HT-29 (cell line): ENCODE results near the gene NKAIN4. TPM values are rescaled to one million over a fixed set of nuclear protein-coding genes. Genes with fewer than 3 reads are reported as not detected.

Experiments
- DNase-seq: peaks from one replicate; pipeline ENCODE4 v3.0.0-alpha.2; 2015; ENCODE audit warnings: low spot score
- total RNA-seq: library from RNA; depleted of rRNA; stranded (reverse); fragments of >200 nt; shearing (Covaris generic); gene quantifications from 2 replicates; pipeline ENCODE4 v1.2.3, GENCODE V29; 2014

Gene NKAIN4
- total RNA-seq, 1 experiment from 2014 or later, result not detected

DNA sequence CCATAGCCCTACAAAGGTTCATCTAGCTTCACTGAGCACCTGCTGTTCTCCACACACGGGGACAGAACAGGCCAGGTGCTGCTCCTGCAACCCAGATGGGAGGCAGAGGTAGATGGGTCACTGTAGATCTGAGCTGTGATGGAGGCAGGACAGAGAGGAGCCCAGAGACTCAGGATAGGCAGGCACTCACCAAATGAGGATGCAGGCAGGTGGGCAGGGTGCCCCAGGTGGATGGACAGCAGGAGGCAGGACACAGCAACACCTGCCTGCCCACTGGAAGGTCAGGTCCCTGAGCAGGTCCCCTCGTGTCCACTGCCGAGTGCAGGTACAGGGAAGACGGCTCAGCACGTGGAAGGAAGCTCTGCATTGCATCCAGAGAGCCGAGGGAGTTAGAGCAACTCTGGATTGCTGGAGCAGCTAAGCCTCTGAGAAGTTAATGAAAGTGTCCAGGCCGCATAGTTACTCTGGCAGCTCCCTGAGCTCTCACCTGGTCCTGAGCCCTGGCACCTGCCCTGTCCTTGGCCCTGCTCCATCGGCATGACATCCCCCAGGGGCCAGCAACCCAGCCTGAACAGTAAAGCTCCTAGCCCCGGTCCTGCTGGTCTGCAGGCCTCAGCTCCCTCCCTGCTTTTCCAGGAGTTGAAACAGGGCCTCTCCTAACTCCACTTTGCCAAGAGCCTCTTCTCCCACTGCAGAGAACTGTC is 33.4 kb downstream of the NKAIN4 start:
- no peak for DNase-seq

DNA sequence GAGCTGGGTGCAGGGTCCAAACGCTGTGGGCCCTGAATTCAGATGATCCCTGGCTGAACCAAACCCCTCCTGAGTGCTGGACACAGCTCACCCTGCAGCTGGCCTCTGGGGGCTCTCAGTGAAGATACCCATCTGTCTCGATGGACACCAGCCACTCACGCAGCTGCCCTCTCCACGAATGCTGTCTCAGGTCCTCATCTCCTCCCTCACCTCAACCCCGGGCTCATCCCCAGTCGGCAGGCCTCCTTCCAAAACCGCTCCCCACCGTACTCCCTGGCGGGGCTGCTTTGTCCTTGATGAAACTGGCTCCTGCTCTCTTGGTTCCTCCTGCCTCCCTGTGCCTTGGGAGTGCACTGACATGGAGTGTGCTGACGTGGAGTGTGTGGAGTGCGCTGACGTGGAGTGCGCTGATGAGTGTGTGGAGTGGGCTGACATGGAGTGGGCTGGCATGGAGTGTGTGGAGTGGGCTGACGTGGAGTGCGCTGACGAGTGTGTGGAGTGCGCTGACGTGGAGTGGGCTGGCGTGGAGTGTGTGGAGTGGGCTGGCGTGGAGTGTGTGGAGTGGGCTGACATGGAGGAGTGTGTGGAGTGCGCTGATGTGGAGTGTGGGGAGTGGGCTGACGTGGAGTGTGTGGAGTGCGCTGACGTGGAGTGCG is 34.3 kb downstream of the NKAIN4 start:
- no peak for DNase-seq

DNA sequence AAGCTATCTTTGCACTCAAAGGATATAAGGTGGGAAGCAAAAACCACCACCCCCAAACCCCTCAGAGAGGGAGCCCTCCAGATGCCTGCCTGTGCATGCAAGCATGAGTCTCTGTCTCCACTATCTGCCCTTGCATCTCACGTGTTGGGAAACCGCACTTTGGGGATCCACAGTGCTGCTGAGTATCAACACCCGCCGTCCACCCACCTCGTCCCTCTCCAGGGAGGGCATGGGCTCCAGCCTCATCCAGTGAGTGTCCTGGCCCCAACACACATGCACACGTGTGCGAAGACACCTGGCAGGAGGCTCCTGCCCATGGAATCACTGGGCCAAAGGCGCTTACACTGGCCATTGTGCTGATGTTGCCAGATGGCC is 34.8 kb downstream of the NKAIN4 start:
- DNase-seq, result no peak

DNA sequence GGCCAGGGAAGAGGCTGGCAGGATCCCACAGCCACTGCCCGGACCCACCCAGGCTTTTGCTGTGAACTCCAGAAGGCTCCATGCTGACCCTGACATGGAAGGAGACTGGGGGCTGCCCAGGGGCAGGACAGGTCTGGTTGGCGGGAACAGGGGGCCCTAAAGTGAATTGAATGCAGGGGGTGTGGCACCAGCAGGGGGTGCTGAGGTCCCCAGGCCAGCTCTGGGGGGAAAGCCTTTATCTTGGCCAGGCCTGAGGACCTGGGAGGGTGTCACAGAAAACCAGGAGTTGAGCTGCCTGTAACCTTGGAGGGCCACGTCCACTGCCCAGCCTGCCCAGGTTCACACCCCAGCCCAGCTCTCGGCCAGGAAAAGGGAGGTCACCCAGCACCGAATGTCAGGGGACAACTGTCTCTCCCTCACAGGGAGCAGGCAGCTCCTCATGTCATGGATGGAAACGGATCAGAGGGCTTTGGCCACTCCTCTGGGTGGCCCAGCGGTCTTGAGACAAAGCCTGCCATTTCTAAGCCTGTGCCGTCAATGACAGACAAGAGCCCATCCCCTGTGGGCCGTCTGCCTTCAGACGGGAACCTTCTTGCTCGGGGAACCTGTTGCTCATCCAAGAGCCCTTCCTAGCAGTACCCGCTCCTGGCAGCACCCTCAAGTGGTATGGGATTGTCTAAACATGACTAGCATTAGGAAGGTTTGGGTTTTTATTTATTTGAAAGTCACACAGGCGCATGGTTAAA is 35.4 kb downstream of the NKAIN4 start:
- DNase-seq, result no peak

DNA sequence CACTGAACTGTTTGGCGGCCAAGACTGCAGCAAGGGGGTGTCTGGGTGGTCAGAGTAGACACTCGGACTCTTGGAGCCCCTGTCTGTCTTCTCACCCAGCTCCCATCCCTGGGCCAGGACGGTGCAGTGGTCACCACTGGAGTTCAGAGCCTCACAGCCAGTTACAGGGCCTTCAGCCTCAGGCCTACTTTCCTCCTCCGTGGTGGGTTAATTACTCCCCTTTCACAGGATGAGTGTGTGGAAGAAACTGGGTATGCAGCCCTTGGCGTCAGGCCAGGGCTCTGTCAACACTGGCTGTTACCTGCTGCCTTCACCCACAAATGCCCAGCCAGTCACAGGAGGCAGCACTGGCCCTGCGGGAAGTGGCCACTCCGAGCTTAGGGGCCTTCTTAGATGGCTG is 36.6 kb downstream of the NKAIN4 start:
- no peak for DNase-seq

DNA sequence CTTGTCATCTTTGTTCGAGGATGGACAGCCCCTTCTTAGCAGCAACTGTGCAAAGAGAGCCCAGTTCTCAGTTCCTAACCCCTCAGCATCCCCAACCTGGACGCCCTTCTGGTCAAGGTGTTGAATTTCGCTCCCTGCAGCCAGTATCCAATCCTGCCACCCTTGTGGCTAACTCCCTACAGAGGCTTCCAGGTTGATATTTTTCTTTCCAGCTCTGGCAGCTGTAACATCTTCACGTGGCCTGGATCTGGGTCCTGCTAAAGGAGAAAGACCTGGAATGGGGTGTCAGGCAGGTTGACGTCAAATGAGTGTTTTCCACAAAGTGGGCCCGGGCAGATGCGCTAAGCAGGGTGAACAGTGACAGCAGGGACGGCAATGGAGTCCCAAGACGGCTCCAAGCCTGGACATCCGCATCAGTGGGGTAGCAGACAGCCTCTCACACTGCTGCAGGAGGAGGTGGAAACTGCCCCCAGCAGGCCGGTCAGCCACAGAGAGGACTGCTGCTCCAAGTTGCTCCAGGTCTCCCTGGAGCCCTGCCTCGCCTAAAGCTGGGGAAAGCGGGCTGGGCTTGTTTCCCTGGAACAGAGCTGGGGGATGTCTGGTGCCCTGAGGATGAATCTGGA is 37.3 kb downstream of the NKAIN4 start:
- DNase-seq, result peak; percentile 49

- DNase-seq, result peak; percentile 99
Observed at GRCh38 chr20:63216041-63216848, 38.0 kb downstream of the NKAIN4 start, which contains the start of gene YTHDF1. YTHDF1 (minus strand) TSS chr20:63216131; CDS start chr20:63215892, 239 bp downstream.

DNA sequence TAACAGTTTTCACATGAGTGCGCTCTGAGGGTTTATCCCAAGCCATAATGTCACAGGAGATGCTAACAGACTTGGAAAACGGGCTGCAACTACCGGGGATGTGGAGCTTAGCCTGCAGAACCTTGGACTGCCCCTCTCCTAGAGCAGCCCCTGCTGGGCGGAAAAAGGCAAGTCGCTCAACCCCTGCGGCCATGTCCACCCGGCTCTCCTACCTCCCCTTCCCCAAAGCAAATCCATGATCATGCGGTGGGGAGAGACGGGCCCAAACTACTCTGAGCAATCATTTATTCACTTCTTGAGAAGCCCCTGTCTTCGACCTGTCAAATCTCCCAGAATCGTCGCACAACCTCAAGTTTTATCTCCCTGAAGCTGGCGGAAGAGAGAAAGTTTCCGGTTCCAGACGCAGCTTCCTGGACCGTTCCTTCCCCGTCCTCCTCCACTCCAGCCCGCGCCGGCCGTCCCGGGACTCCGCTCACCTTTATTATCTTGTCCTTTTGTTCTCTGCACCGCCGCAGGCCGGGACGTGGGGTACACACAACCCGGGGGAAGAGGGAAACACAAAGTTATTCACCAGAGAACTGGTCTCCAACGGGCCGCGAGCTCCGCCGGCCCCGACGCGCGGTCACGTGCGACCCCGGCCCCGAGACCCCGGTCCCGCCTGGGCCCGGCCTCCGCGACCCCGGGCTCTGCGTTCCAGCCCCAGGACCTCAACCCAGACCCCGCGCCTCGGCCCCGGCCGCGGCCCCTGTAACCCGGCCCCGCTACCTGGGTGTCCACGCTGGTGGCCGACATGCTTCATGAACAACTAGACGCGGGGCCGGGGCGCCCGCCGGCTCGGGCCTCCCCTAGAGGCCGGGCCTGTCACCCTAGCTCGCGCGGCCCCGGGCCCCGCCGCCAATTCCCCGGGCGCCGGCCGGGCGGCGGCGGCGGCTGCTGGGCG is 38.9 kb downstream of the NKAIN4 start:
- DNase-seq, result peak; percentile 76

DNA sequence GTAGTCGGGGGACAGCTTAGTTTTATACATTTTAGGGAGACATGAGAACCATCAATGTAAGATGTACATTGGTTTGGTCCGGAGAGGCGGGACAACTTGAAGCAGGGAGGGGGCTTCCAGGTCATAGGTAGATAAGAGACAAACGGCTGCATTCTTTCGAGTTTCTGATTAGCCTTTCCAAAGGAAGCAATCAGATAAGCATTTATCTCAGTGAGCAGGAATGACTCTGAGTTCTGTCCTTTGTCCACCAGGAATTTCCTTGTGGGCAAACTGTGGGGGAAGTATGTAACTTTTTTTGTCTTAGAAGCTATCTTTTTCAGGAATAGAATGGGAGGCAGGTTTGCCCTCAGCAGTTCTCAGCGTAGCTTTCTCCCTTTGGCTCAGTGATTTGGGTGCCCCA is 39.7 kb downstream of the NKAIN4 start:
- no peak for DNase-seq

GRCh38 chr20:63212792-63213191 is 41.5 kb downstream of the NKAIN4 start:
- no peak for DNase-seq

GRCh38 chr20:63212393-63212730 is 41.9 kb downstream of the NKAIN4 start:
- DNase-seq, result no peak

GRCh38 chr20:63210011-63210605 is 44.2 kb downstream of the NKAIN4 start:
- DNase-seq, result no peak

- no peak for DNase-seq
Observed at GRCh38 chr20:63208346-63208909, 45.8 kb downstream of the NKAIN4 start.

DNA sequence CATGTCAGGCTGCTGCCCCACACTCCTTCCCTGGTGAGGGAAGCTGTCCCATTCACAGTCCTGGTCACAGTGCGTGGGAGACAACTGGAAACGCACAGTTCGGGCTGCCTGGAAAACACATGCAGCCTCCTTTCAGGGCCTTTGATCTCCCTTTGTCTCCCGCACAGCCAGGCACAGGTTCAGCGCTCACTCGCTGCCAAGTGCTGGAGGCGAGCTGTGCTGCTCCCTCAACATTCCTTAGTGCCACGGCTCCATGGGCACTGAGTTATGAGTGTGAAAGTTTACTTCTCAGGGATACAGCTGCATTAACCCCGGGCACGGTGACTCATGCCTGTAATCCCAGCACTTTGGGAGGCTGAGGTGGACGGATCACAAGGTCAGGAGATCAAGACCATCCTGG is 47.4 kb downstream of the NKAIN4 start:
- DNase-seq, result peak; percentile 63

- no peak for DNase-seq
Observed at GRCh38 chr20:63205896-63206295, 48.4 kb downstream of the NKAIN4 start.

GRCh38 chr20:63204362-63204761 is 49.9 kb downstream of the NKAIN4 start:
- DNase-seq, result no peak

DNA sequence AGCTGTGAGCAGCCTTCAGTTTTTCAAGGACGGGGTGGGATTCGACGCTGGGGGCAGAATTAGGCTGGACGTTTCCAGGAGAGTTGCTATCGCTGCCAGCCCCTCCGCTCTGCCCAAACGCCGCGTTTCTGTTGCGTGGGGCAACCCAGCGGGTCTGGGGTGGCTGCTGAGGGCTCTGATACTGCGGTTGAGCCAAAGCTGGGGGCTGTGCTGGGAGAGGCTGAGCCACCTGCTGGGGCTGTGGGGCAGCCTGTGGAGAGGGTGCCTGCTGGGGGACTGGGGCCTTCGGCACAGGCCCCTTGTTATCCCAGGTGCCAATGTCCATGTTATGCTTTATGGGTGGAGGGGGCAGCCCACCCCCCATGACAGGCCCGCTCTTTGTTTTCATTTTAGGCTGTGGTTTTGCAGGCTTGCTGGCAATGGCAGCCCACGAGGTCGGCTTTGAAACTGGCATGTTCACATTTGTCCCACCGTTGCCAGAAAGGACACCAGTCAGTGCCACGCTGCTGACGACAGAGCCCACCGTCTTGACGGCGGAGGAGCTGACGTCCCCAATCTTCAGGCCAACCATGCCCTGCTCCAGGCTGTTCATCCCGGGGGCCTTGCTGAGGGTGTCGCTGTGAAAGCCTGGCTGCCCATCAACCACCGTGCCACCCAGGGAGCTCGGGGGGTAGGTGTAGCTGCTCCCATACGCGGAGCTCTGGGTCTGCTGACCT is 51.3 kb downstream of the NKAIN4 start:
- no peak for DNase-seq

- no peak for DNase-seq
Observed at GRCh38 chr20:63202021-63202420, 52.2 kb downstream of the NKAIN4 start.

- DNase-seq, result no peak
Observed at GRCh38 chr20:63198606-63199005, 55.7 kb downstream of the NKAIN4 start.
